CD14-positive monocyte (primary cell): ENCODE results near the gene UFSP1. TPM values are rescaled to one million over a fixed set of nuclear protein-coding genes. Genes with fewer than 3 reads are reported as not detected.
A peak's percentile ranks its signal among the peaks of the same experiment; 100 is the strongest.
"Not testable (repeated sequence)": the region's sequence is repeated elsewhere in the genome, so short reads cannot be mapped to it uniquely, and the experiment has no call there.

Experiments
- DNase-seq, 3 donors: peaks; one replicate each; pipeline ENCODE4 v3.0.0-alpha.2; 2011 to 2022
- H2AFZ ChIP-seq: 2 replicates; pipeline ENCODE4 v1.6.0; 2012; ENCODE audit warnings: mild to moderate bottlenecking, low read depth, low read length, inconsistent platforms; ENCODE audit not compliant: insufficient read depth, poor library complexity, severe bottlenecking
- H3K27ac ChIP-seq, 2 donors: 1 replicate in 1 of 2; 2 replicates in 1 of 2; pipeline ENCODE4 v1.5.1; 2012 to 2013; ENCODE audit warnings: low read length in 2 of 2, control low read depth in 1 of 2, inconsistent platforms in 1 of 2, low read depth in 1 of 2, mild to moderate bottlenecking in 1 of 2
- H3K27me3 ChIP-seq, 2 donors: one replicate each; pipeline versions ENCODE4 v1.6.0 to v1.6.1; 2011 to 2013; ENCODE audit warnings: low read length in 2 of 2; ENCODE audit not compliant: control insufficient read depth in 2 of 2, insufficient read depth in 2 of 2
- H3K36me3 ChIP-seq, 2 donors: replicated peaks in 1 of 2; 1 replicate in 1 of 2; 2 replicates in 1 of 2; pipeline versions ENCODE4 v1.5.1 to v1.6.1; 2012 to 2013; ENCODE audit warnings: low read length in 2 of 2, control low read depth in 1 of 2, inconsistent platforms in 1 of 2, mild to moderate bottlenecking in 1 of 2; ENCODE audit not compliant: insufficient read depth in 2 of 2, control insufficient read depth in 1 of 2
- H3K4me1 ChIP-seq, 2 donors: 1 replicate in 1 of 2; 2 replicates in 1 of 2; pipeline versions ENCODE4 v1.5.1 to v1.6.1; 2012 to 2013; ENCODE audit warnings: low read length in 2 of 2, control low read depth in 1 of 2, inconsistent platforms in 1 of 2, mild to moderate bottlenecking in 1 of 2, moderate library complexity in 1 of 2; ENCODE audit not compliant: insufficient read depth in 2 of 2, control insufficient read depth in 1 of 2
- H3K4me2 ChIP-seq: replicated peaks from 2 replicates; pipeline ENCODE3; 2012; ENCODE audit warnings: low read length, moderate library complexity, mild to moderate bottlenecking; ENCODE audit not compliant: poor library complexity, severe bottlenecking; ENCODE audit errors: extremely low read depth
- H3K4me3 ChIP-seq, 3 experiments: fragments of 200-600 bp in 1 of 3; sonication (generic) in 1 of 3; replicated peaks in 1 of 3; 1 replicate in 2 of 3; 2 replicates in 1 of 3; pipeline ENCODE4 v1.5.1; 2011 to 2013; ENCODE audit warnings: low read length in 3 of 3, mild to moderate bottlenecking in 3 of 3, control low read depth in 2 of 3, low read depth in 2 of 3, inconsistent platforms in 1 of 3, moderate library complexity in 1 of 3
- H3K79me2 ChIP-seq: 2 replicates; pipeline ENCODE4 v1.6.0; 2012; ENCODE audit warnings: mild to moderate bottlenecking, control low read depth, inconsistent platforms, low read length, moderate library complexity; ENCODE audit not compliant: insufficient read depth
- H3K9ac ChIP-seq: 2 replicates; pipeline ENCODE4 v1.6.0; 2017; ENCODE audit warnings: low read length, mild to moderate bottlenecking; ENCODE audit not compliant: insufficient read depth, poor library complexity, severe bottlenecking
- H3K9me3 ChIP-seq, 2 donors: replicated peaks in 1 of 2; 1 replicate in 1 of 2; 2 replicates in 1 of 2; pipeline versions ENCODE4 v1.5.1 to v1.6.1; 2012 to 2013; ENCODE audit warnings: low read length in 2 of 2, control low read depth in 1 of 2; ENCODE audit not compliant: control insufficient read depth in 1 of 2, insufficient read depth in 1 of 2
- H4K20me1 ChIP-seq: 2 replicates; pipeline ENCODE4 v1.6.0; 2012; ENCODE audit warnings: mild to moderate bottlenecking, low read length, control low read depth, moderate library complexity; ENCODE audit not compliant: insufficient read depth
- H3K27ac Mint-ChIP-seq, 7 donors: one replicate each; pipeline ENCODE4 v1.8.0; 2020; ENCODE audit warnings: mild to moderate bottlenecking in 7 of 7, mixed read lengths in 7 of 7, moderate library complexity in 6 of 7, inconsistent platforms in 2 of 7
- H3K27me3 Mint-ChIP-seq, 3 donors: one replicate each; pipeline ENCODE4 v1.8.0; 2021 to 2022; ENCODE audit warnings: low read depth in 3 of 3, mild to moderate bottlenecking in 3 of 3, mixed read lengths in 3 of 3, moderate library complexity in 3 of 3, inconsistent platforms in 1 of 3
- H3K36me3 Mint-ChIP-seq, 2 donors: one replicate each; pipeline ENCODE4 v1.8.0; 2020; ENCODE audit warnings: mixed read lengths in 2 of 2, inconsistent platforms in 1 of 2, mild to moderate bottlenecking in 1 of 2
- H3K4me1 Mint-ChIP-seq: one replicate; pipeline ENCODE4 v1.8.0; 2020; ENCODE audit warnings: mild to moderate bottlenecking, mixed read lengths
- H3K4me3 Mint-ChIP-seq, 2 donors: one replicate each; pipeline ENCODE4 v1.8.0; 2020; ENCODE audit warnings: mild to moderate bottlenecking in 2 of 2, mixed read lengths in 2 of 2, moderate library complexity in 1 of 2
- H3K9me3 Mint-ChIP-seq, 7 donors: one replicate each; pipeline ENCODE4 v1.8.0; 2020 to 2022; ENCODE audit warnings: mixed read lengths in 7 of 7, mild to moderate bottlenecking in 6 of 7, moderate library complexity in 6 of 7, inconsistent platforms in 2 of 7
- WGBS: methylation state at CpG from one replicate; pipeline ENCODE4 v1.1.5; 2013; ENCODE audit warnings: missing lambda C conversion rate; ENCODE audit not compliant: insufficient coverage; 5-methylcytosine and 5-hydroxymethylcytosine counted together
- intact Hi-C, 2 donors: fragments of 100-400 bp; cut with micrococcal nuclease; formaldehyde crosslinking; loops; one replicate each; pipeline versions ENCODE4 v1.15.0 to v1.15.1; 2023
- polyA minus RNA-seq: library from RNA; depleted of rRNA, polyadenylated mRNA; stranded (reverse); fragments of >200 nt; gene quantifications from 2 replicates; pipeline ENCODE4 v1.2.3, GENCODE V29; 2012
- polyA plus RNA-seq, 3 donors: library from polyadenylated mRNA; depleted of rRNA in 1 of 3; unstranded in 2 of 3; stranded (reverse) in 1 of 3; fragments of 300-500 nt in 2 of 3; fragments of >200 nt in 1 of 3; fragmentation: Illumina TruSeq in 2 of 3; gene quantifications; 1 replicate in 2 of 3; 2 replicates in 1 of 3; pipeline ENCODE4 v1.2.3, GENCODE V29; 2012 to 2021
- total RNA-seq, 12 experiments: library from RNA in 1 of 12; stranded (reverse) in 1 of 12; fragments of 120-200 nt in 1 of 12; gene quantifications; one replicate each; pipeline ENCODE4 v1.2.4 and lab custom pipeline; 2013 to 2026; ENCODE audit warnings: mixed read lengths in 6 of 12, inconsistent platforms in 1 of 12
- TF ChIP-seq, protein P1 (sequence below): fragments of 200-600 bp; IDR thresholded peaks from one replicate; pipeline ENCODE4 v1.8.0; 2022; ENCODE audit warnings: antibody characterized with exemption, mild to moderate bottlenecking

UFSP1 gene
- total RNA-seq (2013) = 1.5 TPM
- polyA plus RNA-seq (under 1 TPM; 0.57 to 0.76 (median 0.57) TPM), polyA minus RNA-seq (3.0 and 6.3 TPM in 2 replicates), total RNA-seq (lab: John Stamatoyannopoulos, UW) (0.06 to 0.81 (median 0.28) reads per million in 11 experiments)

- Histone ChIP-seq H2AFZ (peak within 1 kb of the TSS; percentile 89), H3K27ac (peak within 1 kb of the TSS in 1 of 2 donors; percentile 76), H3K79me2 (peaks cover 12% of the 10 kb centered on the region), H3K4me2 (peak within 1 kb of the TSS; percentile 97), H4K20me1 (peaks cover 29% of the 10 kb centered on the region), H3K27me3 (peaks cover 14 to 39% of the 10 kb centered on the region in 2 donors), H3K36me3 (peaks cover 26 to 34% of the 10 kb centered on the region in 2 donors), H3K9ac (peak within 1 kb of the TSS; percentile 67), H3K4me3 (peak within 1 kb of the TSS; percentile 43 to 81 (median 54)), H3K9me3 (peaks cover 0 to 5% of the 10 kb centered on the region in 2 donors), H3K4me1 (peaks cover 49 to 59% of the 10 kb centered on the region in 2 donors)
- Mint-ChIP-seq H3K36me3 (peaks cover 46 to 55% of the 10 kb centered on the region in 2 donors), H3K27ac (peak within 1 kb of the TSS in 6 of 7 donors; percentile 26 to 89 (median 62)), H3K4me3 (peak within 1 kb of the TSS; percentile 83 to 96), H3K4me1 (peaks cover 56% of the 10 kb centered on the region), H3K9me3 (peaks cover 0 to 12% (median 8%) of the 10 kb centered on the region in 7 donors), H3K27me3 (peaks cover 33 to 45% (median 44%) of the 10 kb centered on the region in 3 donors)
- TF ChIP-seq, protein P1, sequence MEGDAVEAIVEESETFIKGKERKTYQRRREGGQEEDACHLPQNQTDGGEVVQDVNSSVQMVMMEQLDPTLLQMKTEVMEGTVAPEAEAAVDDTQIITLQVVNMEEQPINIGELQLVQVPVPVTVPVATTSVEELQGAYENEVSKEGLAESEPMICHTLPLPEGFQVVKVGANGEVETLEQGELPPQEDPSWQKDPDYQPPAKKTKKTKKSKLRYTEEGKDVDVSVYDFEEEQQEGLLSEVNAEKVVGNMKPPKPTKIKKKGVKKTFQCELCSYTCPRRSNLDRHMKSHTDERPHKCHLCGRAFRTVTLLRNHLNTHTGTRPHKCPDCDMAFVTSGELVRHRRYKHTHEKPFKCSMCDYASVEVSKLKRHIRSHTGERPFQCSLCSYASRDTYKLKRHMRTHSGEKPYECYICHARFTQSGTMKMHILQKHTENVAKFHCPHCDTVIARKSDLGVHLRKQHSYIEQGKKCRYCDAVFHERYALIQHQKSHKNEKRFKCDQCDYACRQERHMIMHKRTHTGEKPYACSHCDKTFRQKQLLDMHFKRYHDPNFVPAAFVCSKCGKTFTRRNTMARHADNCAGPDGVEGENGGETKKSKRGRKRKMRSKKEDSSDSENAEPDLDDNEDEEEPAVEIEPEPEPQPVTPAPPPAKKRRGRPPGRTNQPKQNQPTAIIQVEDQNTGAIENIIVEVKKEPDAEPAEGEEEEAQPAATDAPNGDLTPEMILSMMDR = no peak
- DNase-seq = no peak
- intact Hi-C loops = loop anchor here in 1 of 2 donors (5.0 kb wide), 1 partner anchor 277 kb away; the partner anchor contains the start of gene MOSPD3
- 6% methylated on average over 62 of the region's 73 CpGs for WGBS
Observed at GRCh38 chr7:100888988-100889750, at the start of gene UFSP1. Gene UFSP1 (minus strand): TSS chr7:100889715. CDS start chr7:100889271, 444 bp downstream.

GRCh38 chr7:100936167-100936566 is 46.7 kb upstream of the UFSP1 start:
- not testable (repeated sequence) for H3K27ac Mint-ChIP-seq, H3K36me3 Mint-ChIP-seq

DNA sequence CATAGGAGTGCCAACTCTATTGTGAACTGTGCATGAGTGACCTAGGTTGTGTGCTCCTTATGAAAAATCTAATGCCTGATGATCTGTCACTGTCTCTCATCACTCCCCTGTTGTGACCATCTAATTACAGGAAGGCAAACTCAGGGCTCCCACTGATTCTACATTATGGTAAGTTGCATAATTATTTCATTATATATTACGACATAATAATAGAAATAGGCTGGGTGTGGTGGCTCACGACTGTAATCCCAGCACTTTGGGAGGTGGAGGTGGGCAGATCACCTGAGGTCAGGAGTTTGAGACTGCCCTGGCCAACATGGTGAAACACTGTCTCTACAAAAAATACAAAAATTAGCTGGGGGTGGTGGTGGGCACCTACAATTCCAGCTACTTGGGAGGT is 45.9 kb upstream of the UFSP1 start:
- H3K4me2 ChIP-seq, H3K4me1 ChIP-seq, H3K27ac Mint-ChIP-seq, H3K4me1 Mint-ChIP-seq, H3K4me3 ChIP-seq, DNase-seq, H3K9ac ChIP-seq, H4K20me1 ChIP-seq, H3K36me3 Mint-ChIP-seq, H3K4me3 Mint-ChIP-seq, H3K27ac ChIP-seq, H3K27me3 ChIP-seq, H3K9me3 ChIP-seq, H3K36me3 ChIP-seq, intact Hi-C loops, H3K79me2 ChIP-seq, H2AFZ ChIP-seq: not testable (repeated sequence)
- H3K9me3 Mint-ChIP-seq = peaks cover 3 to 29% (median 16%) of the 10 kb centered on the region in 7 donors
- H3K27me3 Mint-ChIP-seq = peaks cover 8 to 16% (median 13%) of the 10 kb centered on the region in 3 donors
- no CpG with 5 or more reads among the region's 2 CpGs for WGBS

More at GRCh38 chr7:100936167-100936566, 46.7 kb upstream of the UFSP1 start:
- DNase-seq, H3K9me3 ChIP-seq, H3K4me3 Mint-ChIP-seq, H2AFZ ChIP-seq, H3K36me3 ChIP-seq, H3K9ac ChIP-seq, H3K27ac ChIP-seq, H3K4me1 Mint-ChIP-seq, intact Hi-C loops, H3K4me3 ChIP-seq, H3K4me2 ChIP-seq, H3K4me1 ChIP-seq, H3K79me2 ChIP-seq, H4K20me1 ChIP-seq, H3K27me3 ChIP-seq: not testable (repeated sequence)
- H3K27me3 Mint-ChIP-seq = peaks cover 8 to 14% (median 9%) of the 10 kb centered on the region in 3 donors
- WGBS = 100% methylated on average over 4 of the region's 7 CpGs
- peaks cover 5 to 35% (median 21%) of the 10 kb centered on the region in 7 donors for H3K9me3 Mint-ChIP-seq
